Fibroblast of lung (primary cell): Measurements from ENCODE around the gene SLC9A5. TPM values are rescaled to one million over a fixed set of nuclear protein-coding genes. Genes with fewer than 3 reads are reported as not detected.

ENCODE experiments used
- DNase-seq, 2 donors: peaks; one replicate each; pipeline versions ENCODE4 v3.0.0 to v3.0.0-alpha.2; 2010; ENCODE audit warnings: low read depth in 2 of 2
- H2AFZ ChIP-seq: 2 replicates; pipeline ENCODE4 v1.5.1; 2012; ENCODE audit warnings: low read length, control low read depth, inconsistent platforms
- H3K27ac ChIP-seq: 2 replicates; pipeline ENCODE4 v1.5.1; 2011; ENCODE audit warnings: low read length, control low read depth; ENCODE audit not compliant: insufficient read depth
- H3K27me3 ChIP-seq: 2 replicates; pipeline ENCODE4 v1.5.1; 2011; ENCODE audit warnings: mild to moderate bottlenecking, low read length; ENCODE audit not compliant: control insufficient read depth, insufficient read depth
- H3K36me3 ChIP-seq: 2 replicates; pipeline ENCODE4 v1.5.1; 2011; ENCODE audit warnings: low read length; ENCODE audit not compliant: control insufficient read depth, insufficient read depth
- H3K4me1 ChIP-seq: 2 replicates; pipeline ENCODE4 v1.5.1; 2011; ENCODE audit warnings: low read length; ENCODE audit not compliant: control insufficient read depth, insufficient read depth; ENCODE audit errors: extremely low read depth
- H3K4me2 ChIP-seq: 2 replicates; pipeline ENCODE4 v1.5.1; 2011; ENCODE audit warnings: low read length, control low read depth; ENCODE audit not compliant: insufficient read depth; ENCODE audit errors: extremely low read depth
- H3K4me3 ChIP-seq, 4 experiments: fragments of 200-600 bp in 1 of 4; sonication (generic) in 1 of 4; replicated peaks in 1 of 4; 2 replicates each; pipeline ENCODE4 v1.5.1; 2011 to 2016; ENCODE audit warnings: low read length in 4 of 4, low read depth in 3 of 4, mild to moderate bottlenecking in 3 of 4, control low read depth in 2 of 4, inconsistent platforms in 1 of 4, mixed read lengths in 1 of 4; ENCODE audit not compliant: insufficient read depth in 1 of 4; ENCODE audit errors: control extremely low read depth in 1 of 4
- H3K79me2 ChIP-seq: 2 replicates; pipeline ENCODE4 v1.5.1; 2012; ENCODE audit warnings: mild to moderate bottlenecking, low read length, inconsistent platforms; ENCODE audit not compliant: control insufficient read depth, insufficient read depth
- H3K9ac ChIP-seq: 2 replicates; pipeline ENCODE4 v1.5.1; 2011; ENCODE audit warnings: mild to moderate bottlenecking, low read length, control low read depth; ENCODE audit not compliant: insufficient read depth
- H3K9me3 ChIP-seq: 2 replicates; pipeline ENCODE4 v1.5.1; 2012; ENCODE audit warnings: low read depth, low read length; ENCODE audit not compliant: control insufficient read depth, insufficient read depth
- H4K20me1 ChIP-seq: 2 replicates; pipeline ENCODE4 v1.5.1; 2011; ENCODE audit warnings: low read length; ENCODE audit not compliant: control insufficient read depth, insufficient read depth; ENCODE audit errors: extremely low read depth
- EZH2 ChIP-seq: IDR thresholded peaks from 2 replicates; pipeline ENCODE4 v1.5.1; 2012; ENCODE audit warnings: low read length, control low read depth, mild to moderate bottlenecking; ENCODE audit errors: missing control alignments
- polyA plus RNA-seq, 2 donors: library from polyadenylated mRNA; depleted of rRNA in 1 of 2; stranded (reverse) in 1 of 2; unstranded in 1 of 2; fragments of >200 nt; gene quantifications; 2 replicates each; pipeline ENCODE4 v1.2.1, GENCODE V29; 2011 to 2012; ENCODE audit warnings: missing spikeins in 1 of 2
- total RNA-seq: library from RNA; depleted of rRNA; stranded (reverse); fragments of >200 nt; gene quantifications from 2 replicates; pipeline ENCODE4 v1.2.1, GENCODE V29; 2014
- TF ChIP-seq, protein P1 (sequence below), 2 donors: IDR thresholded peaks in 1 of 2; conservative IDR thresholded peaks in 1 of 2; 1 replicate in 1 of 2; 2 replicates in 1 of 2; pipeline ENCODE4 v1.5.1; 2011 to 2012; ENCODE audit warnings: low read length in 2 of 2, control low read depth in 1 of 2, inconsistent platforms in 1 of 2, low read depth in 1 of 2, mild to moderate bottlenecking in 1 of 2

The SLC9A5 gene
- total and polyA plus RNA-seq, 2 donors (not counting 1 experiment from before 2014, with no cell fraction given) = 2.0 to 2.3 TPM

- DNase-seq = no peak
Measured at GRCh38 chr16:67254801-67255552, 6.2 kb downstream of the SLC9A5 start.

DNA sequence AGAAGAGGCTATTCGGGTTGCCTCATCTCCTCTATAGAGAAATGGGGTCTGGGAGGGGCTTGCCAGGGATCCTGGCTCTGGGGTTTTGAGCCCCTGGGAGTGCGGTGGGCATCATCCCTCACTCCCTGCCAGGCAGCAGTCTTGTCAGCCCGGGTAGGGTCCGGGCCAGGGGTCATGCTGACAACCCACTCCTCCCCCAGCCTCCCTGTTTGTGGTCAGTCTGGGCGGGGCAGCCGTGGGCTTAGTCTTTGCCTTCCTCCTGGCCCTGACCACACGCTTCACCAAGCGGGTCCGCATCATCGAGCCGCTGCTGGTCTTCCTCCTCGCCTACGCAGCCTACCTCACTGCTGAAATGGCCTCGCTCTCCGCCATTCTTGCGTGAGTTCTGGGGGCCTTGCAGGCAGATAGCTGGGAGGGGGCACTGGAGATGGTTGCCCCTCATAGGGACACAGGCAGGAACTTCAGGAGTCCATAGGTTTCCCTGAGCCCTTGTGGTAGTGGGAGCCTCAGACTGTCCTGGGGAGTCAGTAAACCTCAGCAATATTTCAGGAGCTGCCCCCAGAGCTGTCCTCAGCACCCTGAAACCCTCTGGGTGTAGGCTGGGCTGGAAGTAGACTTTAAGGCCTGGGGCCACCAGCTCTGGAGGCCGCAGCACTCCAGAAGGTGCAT, 6.9 kb downstream of the SLC9A5 start:
- peaks cover 2% of the 10 kb centered on the region for H3K36me3 ChIP-seq
- H3K4me1 ChIP-seq = no peaks in the 10 kb centered on the region
- no peak overlapping the region for H3K27ac ChIP-seq
- H3K4me2 ChIP-seq = no peak overlapping the region
- no peak for DNase-seq
- no peak for TF ChIP-seq EZH2
- TF ChIP-seq, protein P1, sequence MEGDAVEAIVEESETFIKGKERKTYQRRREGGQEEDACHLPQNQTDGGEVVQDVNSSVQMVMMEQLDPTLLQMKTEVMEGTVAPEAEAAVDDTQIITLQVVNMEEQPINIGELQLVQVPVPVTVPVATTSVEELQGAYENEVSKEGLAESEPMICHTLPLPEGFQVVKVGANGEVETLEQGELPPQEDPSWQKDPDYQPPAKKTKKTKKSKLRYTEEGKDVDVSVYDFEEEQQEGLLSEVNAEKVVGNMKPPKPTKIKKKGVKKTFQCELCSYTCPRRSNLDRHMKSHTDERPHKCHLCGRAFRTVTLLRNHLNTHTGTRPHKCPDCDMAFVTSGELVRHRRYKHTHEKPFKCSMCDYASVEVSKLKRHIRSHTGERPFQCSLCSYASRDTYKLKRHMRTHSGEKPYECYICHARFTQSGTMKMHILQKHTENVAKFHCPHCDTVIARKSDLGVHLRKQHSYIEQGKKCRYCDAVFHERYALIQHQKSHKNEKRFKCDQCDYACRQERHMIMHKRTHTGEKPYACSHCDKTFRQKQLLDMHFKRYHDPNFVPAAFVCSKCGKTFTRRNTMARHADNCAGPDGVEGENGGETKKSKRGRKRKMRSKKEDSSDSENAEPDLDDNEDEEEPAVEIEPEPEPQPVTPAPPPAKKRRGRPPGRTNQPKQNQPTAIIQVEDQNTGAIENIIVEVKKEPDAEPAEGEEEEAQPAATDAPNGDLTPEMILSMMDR (conservative IDR thresholded peaks at IDR 0.05 in 1 of 2, IDR thresholded peaks at IDR 0.05 in 1 of 2; ENCODE audit: low read depth in 1 of 2, low read length in 2 of 2) = no peak
- no peaks in the 10 kb centered on the region for H3K9me3 ChIP-seq
- no peaks in the 10 kb centered on the region for H4K20me1 ChIP-seq
- H3K4me3 ChIP-seq = no peak overlapping the region
- no peak overlapping the region for H2AFZ ChIP-seq
- no peaks in the 10 kb centered on the region for H3K27me3 ChIP-seq
- H3K79me2 ChIP-seq = no peaks in the 10 kb centered on the region
- H3K9ac ChIP-seq = no peak overlapping the region

More at GRCh38 chr16:67254801-67255552, 6.2 kb downstream of the SLC9A5 start:
- Histone ChIP-seq H3K27me3 (no peaks in the 10 kb centered on the region), H3K4me3 (no peak overlapping the region), H3K4me1 (no peaks in the 10 kb centered on the region), H3K9me3 (no peaks in the 10 kb centered on the region), H4K20me1 (no peaks in the 10 kb centered on the region), H3K79me2 (no peaks in the 10 kb centered on the region), H3K9ac (no peak overlapping the region), H3K36me3 (peaks cover 2% of the 10 kb centered on the region), H2AFZ (no peak overlapping the region), H3K4me2 (no peak overlapping the region), H3K27ac (no peak overlapping the region)
- TF ChIP-seq, protein P1 (conservative IDR thresholded peaks at IDR 0.05 in 1 of 2, IDR thresholded peaks at IDR 0.05 in 1 of 2; ENCODE audit: low read depth in 1 of 2, low read length in 2 of 2) = no peak
- no peak for TF ChIP-seq EZH2

DNA sequence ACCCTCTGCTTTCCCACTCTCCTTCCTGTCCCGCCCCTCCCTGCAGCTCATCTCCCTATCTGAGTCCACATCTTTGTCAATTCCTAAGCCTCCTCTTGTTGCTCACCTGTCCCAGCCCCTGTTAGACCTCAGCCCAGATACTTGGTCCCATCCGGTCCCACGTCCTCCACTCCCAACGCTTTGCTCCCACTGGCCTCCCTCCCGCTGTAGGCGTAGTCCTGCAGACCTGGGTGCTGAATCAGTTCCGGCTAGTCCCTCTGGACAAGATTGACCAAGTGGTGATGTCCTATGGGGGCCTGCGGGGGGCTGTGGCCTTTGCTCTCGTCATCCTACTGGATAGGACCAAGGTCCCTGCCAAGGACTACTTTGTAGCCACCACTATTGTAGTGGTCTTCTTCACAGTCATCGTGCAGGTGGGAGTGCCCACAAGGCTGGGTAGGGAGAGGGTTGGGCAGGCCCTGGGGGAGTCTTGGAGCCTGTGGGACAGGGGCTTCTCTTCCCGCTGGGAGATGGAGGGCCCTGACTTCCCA, 8.0 kb downstream of the SLC9A5 start:
- no peaks in the 10 kb centered on the region for H3K9me3 ChIP-seq
- no peak for DNase-seq
- TF ChIP-seq EZH2 = no peak
- TF ChIP-seq, protein P1 (conservative IDR thresholded peaks at IDR 0.05 in 1 of 2, IDR thresholded peaks at IDR 0.05 in 1 of 2; ENCODE audit: low read depth in 1 of 2, low read length in 2 of 2) = no peak
- no peak overlapping the region for H3K27ac ChIP-seq
- H3K4me2 ChIP-seq = no peak overlapping the region
- H2AFZ ChIP-seq = no peak overlapping the region
- no peaks in the 10 kb centered on the region for H3K27me3 ChIP-seq
- no peaks in the 10 kb centered on the region for H3K79me2 ChIP-seq
- H3K4me3 ChIP-seq = no peak overlapping the region
- H3K4me1 ChIP-seq = no peaks in the 10 kb centered on the region
- peaks cover 2% of the 10 kb centered on the region for H3K36me3 ChIP-seq
- no peaks in the 10 kb centered on the region for H4K20me1 ChIP-seq
- H3K9ac ChIP-seq = no peak overlapping the region
